NCI-H2171 (cell line): ENCODE measurements around the gene YJU2.
"Not testable (repeated sequence)": the region's sequence is repeated elsewhere in the genome, so short reads cannot be mapped to it uniquely, and the experiment has no call there.

Experiments used
- DNase-seq: peaks from one replicate; lab custom pipeline; 2025; lab: John Stamatoyannopoulos, UW

The YJU2 gene

GRCh38 chr19:4267901-4268815, 21.3 kb downstream of the YJU2 start:
- DNase-seq: no peak

GRCh38 chr19:4268816-4269430, 22.0 kb downstream of the YJU2 start:
- no peak for DNase-seq

GRCh38 chr19:4272894-4273293, 26.0 kb downstream of the YJU2 start:
- no peak for DNase-seq

- DNase-seq: not testable (repeated sequence)
These were observed 27.4 kb downstream of the YJU2 start for GRCh38 chr19:4274321-4274686.

- no peak for DNase-seq
These were observed 30.4 kb downstream of the YJU2 start for GRCh38 chr19:4277191-4277696.

- DNase-seq: no peak
These were observed 31.1 kb downstream of the YJU2 start for GRCh38 chr19:4278010-4278409.

- peak; percentile 70 for DNase-seq
These were observed 31.8 kb downstream of the YJU2 start, which contains the start of gene SHD for GRCh38 chr19:4278419-4279266. TSS of gene SHD (plus strand) at chr19:4279266. CDS start at chr19:4280064, 798 bp downstream.

- peak; percentile 37 for DNase-seq
These were observed 32.3 kb downstream of the YJU2 start for GRCh38 chr19:4279267-4279529.

GRCh38 chr19:4279530-4280422, 32.9 kb downstream of the YJU2 start:
- DNase-seq: no peak

- no peak for DNase-seq
These were observed 37.5 kb downstream of the YJU2 start for GRCh38 chr19:4284176-4284958.

- no peak for DNase-seq
These were observed 38.1 kb downstream of the YJU2 start for GRCh38 chr19:4284974-4285373.

- DNase-seq: not testable (repeated sequence)
These were observed 39.3 kb downstream of the YJU2 start for GRCh38 chr19:4286141-4286540.

- DNase-seq: no peak
These were observed 41.4 kb downstream of the YJU2 start for GRCh38 chr19:4288091-4288777.

- no peak for DNase-seq
These were observed 44.4 kb downstream of the YJU2 start for GRCh38 chr19:4291184-4291732.

GRCh38 chr19:4292515-4292914, 45.6 kb downstream of the YJU2 start:
- DNase-seq: no peak

GRCh38 chr19:4294389-4294788, 47.5 kb downstream of the YJU2 start:
- peak; percentile 86 for DNase-seq

GRCh38 chr19:4295972-4296771, 49.3 kb downstream of the YJU2 start:
- peak; percentile 100 for DNase-seq

GRCh38 chr19:4297901-4298809, 51.3 kb downstream of the YJU2 start:
- DNase-seq: no peak
